H9 (cell line): ENCODE data around the gene MTFP1. TPM values are rescaled to one million over a fixed set of nuclear protein-coding genes. Genes with fewer than 3 reads are reported as not detected.

Source experiments
- DNase-seq: peaks from one replicate; pipeline ENCODE4 v3.0.0-alpha.2; 2017
- H2AFZ ChIP-seq: one replicate; pipeline ENCODE4 v1.6.1; 2013; ENCODE audit warnings: mild to moderate bottlenecking, low read length, control low read depth, moderate library complexity
- H2AK5ac ChIP-seq: 2 replicates; pipeline ENCODE4 v1.6.1; 2013; ENCODE audit warnings: low read length, control low read depth, mixed read lengths; ENCODE audit not compliant: insufficient read length
- H2BK120ac ChIP-seq: one replicate; pipeline ENCODE4 v1.6.1; 2013; ENCODE audit warnings: low read depth, mild to moderate bottlenecking, low read length, control low read depth, inconsistent platforms; ENCODE audit not compliant: poor library complexity, severe bottlenecking
- H2BK12ac ChIP-seq: 2 replicates; pipeline ENCODE4 v1.6.1; 2013; ENCODE audit warnings: low read length, control low read depth, mixed read lengths, low read depth; ENCODE audit not compliant: insufficient read length
- H2BK15ac ChIP-seq: 2 replicates; pipeline ENCODE4 v1.6.1; 2013; ENCODE audit warnings: low read depth, low read length, control low read depth
- H2BK20ac ChIP-seq: one replicate; pipeline ENCODE4 v1.6.1; 2013; ENCODE audit warnings: low read depth, mild to moderate bottlenecking, low read length, control low read depth, inconsistent platforms; ENCODE audit not compliant: poor library complexity, severe bottlenecking
- H2BK5ac ChIP-seq: 2 replicates; pipeline ENCODE4 v1.6.1; 2013; ENCODE audit warnings: low read length, control low read depth, mixed read lengths; ENCODE audit not compliant: insufficient read length
- H3K14ac ChIP-seq: 2 replicates; pipeline ENCODE4 v1.6.1; 2013; ENCODE audit warnings: low read length, control low read depth; ENCODE audit not compliant: insufficient read depth
- H3K18ac ChIP-seq: 2 replicates; pipeline ENCODE4 v1.6.1; 2013; ENCODE audit warnings: low read depth, mild to moderate bottlenecking, mixed read lengths, low read length, control low read depth; ENCODE audit not compliant: insufficient read length
- H3K23ac ChIP-seq: 2 replicates; pipeline ENCODE4 v1.6.1; 2013; ENCODE audit warnings: low read length, control low read depth, mixed read lengths, low read depth; ENCODE audit not compliant: insufficient read length
- H3K23me2 ChIP-seq: 2 replicates; pipeline ENCODE4 v1.6.1; 2013; ENCODE audit warnings: low read depth, mild to moderate bottlenecking, mixed read lengths, low read length, control low read depth; ENCODE audit not compliant: insufficient read length, poor library complexity, severe bottlenecking
- H3K27ac ChIP-seq: 2 replicates; pipeline ENCODE4 v1.5.1; 2013; ENCODE audit warnings: low read length, control low read depth, mixed read lengths, low read depth; ENCODE audit not compliant: insufficient read length
- H3K27me3 ChIP-seq: 2 replicates; pipeline ENCODE4 v1.6.1; 2013; ENCODE audit warnings: low read length, control low read depth, inconsistent platforms; ENCODE audit not compliant: insufficient read depth
- H3K4ac ChIP-seq: 2 replicates; pipeline ENCODE4 v1.6.1; 2013; ENCODE audit warnings: low read depth, mild to moderate bottlenecking, control low read depth, inconsistent platforms, low read length, moderate library complexity
- H3K4me1 ChIP-seq: 2 replicates; pipeline ENCODE4 v1.6.1; 2013; ENCODE audit warnings: low read length, control low read depth, inconsistent platforms; ENCODE audit not compliant: insufficient read depth
- H3K4me2 ChIP-seq: 2 replicates; pipeline ENCODE4 v1.6.1; 2013; ENCODE audit warnings: low read length, control low read depth, mixed read lengths; ENCODE audit not compliant: insufficient read length, insufficient read depth
- H3K56ac ChIP-seq: 2 replicates; pipeline ENCODE4 v1.6.1; 2013; ENCODE audit warnings: low read depth, mild to moderate bottlenecking, mixed read lengths, low read length, control low read depth; ENCODE audit not compliant: insufficient read length
- H3K79me1 ChIP-seq: 2 replicates; pipeline ENCODE4 v1.6.1; 2013; ENCODE audit warnings: low read depth, mild to moderate bottlenecking, moderate library complexity, low read length, control low read depth, inconsistent platforms; ENCODE audit not compliant: insufficient read depth, poor library complexity, severe bottlenecking
- H3K79me2 ChIP-seq: 2 replicates; pipeline ENCODE4 v1.6.1; 2013; ENCODE audit warnings: low read length, control low read depth, inconsistent platforms; ENCODE audit not compliant: insufficient read depth
- H3K9ac ChIP-seq: 2 replicates; pipeline ENCODE4 v1.6.1; 2013; ENCODE audit warnings: low read length, control low read depth, mixed read lengths; ENCODE audit not compliant: insufficient read length; ENCODE audit errors: extremely low read depth
- H3K9me3 ChIP-seq: one replicate; pipeline ENCODE4 v1.6.1; 2013; ENCODE audit warnings: low read depth, low read length, inconsistent platforms; ENCODE audit not compliant: control insufficient read depth
- H3T11ph ChIP-seq: one replicate; pipeline ENCODE4 v1.6.1; 2013; ENCODE audit warnings: mild to moderate bottlenecking, low read length, control low read depth, inconsistent platforms
- H4K20me1 ChIP-seq: one replicate; pipeline ENCODE4 v1.6.1; 2013; ENCODE audit not compliant: control insufficient read depth, insufficient read length, insufficient read depth
- H4K5ac ChIP-seq: 2 replicates; pipeline ENCODE4 v1.6.1; 2013; ENCODE audit warnings: low read depth, mild to moderate bottlenecking, mixed read lengths, low read length, control low read depth; ENCODE audit not compliant: insufficient read length
- H4K8ac ChIP-seq: replicated peaks from 2 replicates; pipeline ENCODE4 v1.6.1; 2013; ENCODE audit warnings: low read length, control low read depth, mixed read lengths, low read depth; ENCODE audit not compliant: insufficient read length
- H4K91ac ChIP-seq: 2 replicates; pipeline ENCODE4 v1.6.1; 2013; ENCODE audit warnings: low read depth, mild to moderate bottlenecking, moderate library complexity, mixed read lengths, low read length, control low read depth; ENCODE audit not compliant: insufficient read length
- H3K27ac Mint-ChIP-seq, 3 experiments: 2 replicates in 2 of 3; 3 replicates in 1 of 3; pipeline ENCODE4 v1.8.0; 2020 to 2021; ENCODE audit warnings: mixed read lengths in 3 of 3, mild to moderate bottlenecking in 1 of 3, moderate library complexity in 1 of 3
- H3K27me3 Mint-ChIP-seq: 2 replicates; pipeline ENCODE4 v1.8.0; 2021; ENCODE audit warnings: low read depth, mild to moderate bottlenecking, moderate library complexity, mixed read lengths
- H3K36me3 Mint-ChIP-seq, 3 experiments: 2 replicates in 2 of 3; 3 replicates in 1 of 3; pipeline ENCODE4 v1.8.0; 2020 to 2021; ENCODE audit warnings: low read depth in 3 of 3, mixed read lengths in 3 of 3; ENCODE audit not compliant: insufficient read depth in 1 of 3
- H3K4me1 Mint-ChIP-seq, 2 experiments: 2 replicates each; pipeline ENCODE4 v1.8.0; 2020; ENCODE audit warnings: mixed read lengths in 2 of 2
- H3K4me3 Mint-ChIP-seq, 2 experiments: 2 replicates in 1 of 2; 3 replicates in 1 of 2; pipeline ENCODE4 v1.8.0; 2020 to 2021; ENCODE audit warnings: mild to moderate bottlenecking in 2 of 2, mixed read lengths in 2 of 2, moderate library complexity in 1 of 2
- H3K9me3 Mint-ChIP-seq, 2 experiments: 2 replicates in 1 of 2; 3 replicates in 1 of 2; pipeline ENCODE4 v1.8.0; 2020; ENCODE audit warnings: mild to moderate bottlenecking in 2 of 2, mixed read lengths in 2 of 2, moderate library complexity in 1 of 2
- CTCF ChIP-seq: fragments of 200-600 bp; sonication (generic); conservative IDR thresholded peaks from 3 replicates; pipeline ENCODE4 v1.8.0; 2021; ENCODE audit warnings: antibody characterized with exemption, mild to moderate bottlenecking
- WGBS: extraction: QIAGEN DNeasy Blood & Tissue Kit; methylation state at CpG from one replicate; pipeline ENCODE4 v1.1.7; 2013; ENCODE audit warnings: missing lambda C conversion rate, low lambda C conversion rate, mixed read lengths; ENCODE audit not compliant: insufficient read length; ENCODE audit errors: extremely low coverage; 5-methylcytosine and 5-hydroxymethylcytosine counted together
- total RNA-seq: library from RNA; stranded (reverse); gene quantifications from 2 replicates; pipeline ENCODE4 v1.2.1, GENCODE V29; 2021

Gene MTFP1
- total RNA-seq, 1 experiment from 2014 or later: 46.8 TPM

DNA sequence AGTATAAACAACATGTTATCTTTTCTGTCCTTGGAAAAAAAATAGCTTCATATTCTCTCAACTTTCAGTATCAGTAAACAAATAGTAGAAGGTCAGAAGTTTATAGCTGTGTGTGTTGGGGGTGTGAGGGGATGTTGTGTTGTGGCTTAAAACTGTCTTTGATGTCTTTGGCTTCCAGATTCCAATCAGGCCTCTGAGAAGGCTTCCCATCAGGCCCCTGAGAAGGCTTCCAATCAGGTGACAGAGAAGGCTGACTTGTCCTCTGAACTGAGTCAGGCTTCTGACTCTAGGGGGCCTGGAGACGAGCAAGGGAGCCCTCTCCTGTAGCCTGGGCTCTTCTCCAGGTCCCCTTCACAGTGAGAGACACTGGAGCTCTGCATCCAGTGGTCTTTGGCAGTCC lies 9.3 kb downstream of the MTFP1 start:
- Histone ChIP-seq H3K14ac (no peak overlapping the region), H3K9me3 (no peaks in the 10 kb centered on the region), H3K9ac (no peak overlapping the region), H3K79me1 (no peaks in the 10 kb centered on the region), H2BK20ac (no peak overlapping the region), H4K20me1 (no peaks in the 10 kb centered on the region), H4K8ac (no peak overlapping the region), H3K4me2 (no peak overlapping the region), H2BK12ac (no peak overlapping the region), H3T11ph (no peak overlapping the region), H2BK120ac (no peak overlapping the region), H3K23ac (no peak overlapping the region), H3K56ac (no peak overlapping the region), H2AFZ (no peak overlapping the region), H2BK5ac (no peak overlapping the region), H3K18ac (no peak overlapping the region), H3K23me2 (no peaks in the 10 kb centered on the region), H2BK15ac (no peak overlapping the region), H4K5ac (no peak overlapping the region), H3K4ac (no peak overlapping the region), H3K27me3 (no peaks in the 10 kb centered on the region), H3K4me1 (no peaks in the 10 kb centered on the region), H4K91ac (no peak overlapping the region), H3K27ac (no peak overlapping the region), H3K79me2 (no peaks in the 10 kb centered on the region), H2AK5ac (no peak overlapping the region)
- DNase-seq: no peak
- peaks cover 3% of the 10 kb centered on the region for H3K27me3 Mint-ChIP-seq
- peaks cover 0 to 3% (median 0%) of the 10 kb centered on the region in 3 experiments; a peak in 1 of 7 replicates for H3K36me3 Mint-ChIP-seq
- H3K9me3 Mint-ChIP-seq: no peaks in the 10 kb centered on the region; a peak in 1 of 5 replicates
- peaks cover 11 to 17% of the 10 kb centered on the region in 2 experiments for H3K4me1 Mint-ChIP-seq
- TF ChIP-seq CTCF: no peak
- H3K4me3 Mint-ChIP-seq: no peak overlapping the region
- no peak overlapping the region for H3K27ac Mint-ChIP-seq
- WGBS: no CpG with 5 or more reads among the region's 1 CpG
